ENCODE measurements around the gene NMRK2.
"Not testable (repeated sequence)": the region's sequence is repeated elsewhere in the genome, so short reads cannot be mapped to it uniquely, and the experiment has no call there.

NMRK2 gene

GRCh38 chr19:3942790-3943409 is 10.0 kb downstream of the NMRK2 start:
- H3K27ac ChIP-seq: no peak overlapping the region
- no peaks in the 10 kb centered on the region for H3K27me3 ChIP-seq
- no peak overlapping the region for H3K4me3 ChIP-seq (ENCODE audit: low read depth in 1 of 2, low read length in 1 of 2)
- H3K9me3 ChIP-seq: no peaks in the 10 kb centered on the region
- peaks cover 7 to 10% of the 10 kb centered on the region in 2 experiments for H3K4me1 ChIP-seq (ENCODE audit: control insufficient read depth in 1 of 2, insufficient read depth in 1 of 2, low read depth in 1 of 2, low read length in 1 of 2)
- TF ChIP-seq CTCF (IDR thresholded peaks at IDR 0.05): no peak
- no peaks in the 10 kb centered on the region for H3K36me3 ChIP-seq

GRCh38 chr19:3944018-3944721 is 11.3 kb downstream of the NMRK2 start:
- no peaks in the 10 kb centered on the region for H3K9me3 ChIP-seq
- no peaks in the 10 kb centered on the region for H3K27me3 ChIP-seq
- H3K27ac ChIP-seq: no peak overlapping the region
- TF ChIP-seq CTCF (IDR thresholded peaks at IDR 0.05): no peak
- H3K4me1 ChIP-seq (ENCODE audit: control insufficient read depth in 1 of 2, insufficient read depth in 1 of 2, low read depth in 1 of 2, low read length in 1 of 2): peaks cover 7 to 10% of the 10 kb centered on the region in 2 experiments
- H3K36me3 ChIP-seq: no peaks in the 10 kb centered on the region
- H3K4me3 ChIP-seq (ENCODE audit: low read depth in 1 of 2, low read length in 1 of 2): no peak overlapping the region

- Histone ChIP-seq H3K27me3 (peaks cover 16% of the 10 kb centered on the region), H3K4me3 (ENCODE audit: low read depth in 1 of 2, low read length in 1 of 2) (no peak overlapping the region), H3K4me1 (ENCODE audit: control insufficient read depth in 1 of 2, insufficient read depth in 1 of 2, low read depth in 1 of 2, low read length in 1 of 2) (peaks cover 7 to 10% of the 10 kb centered on the region in 2 experiments), H3K27ac (no peak overlapping the region), H3K9me3 (no peaks in the 10 kb centered on the region), H3K36me3 (no peaks in the 10 kb centered on the region)
- no peak for TF ChIP-seq CTCF (IDR thresholded peaks at IDR 0.05)
Measured at GRCh38 chr19:3945838-3946237, 13.0 kb downstream of the NMRK2 start.

GRCh38 chr19:3947316-3947933 is 14.6 kb downstream of the NMRK2 start:
- not testable (repeated sequence) for H3K36me3 ChIP-seq; H3K9me3 ChIP-seq; H3K4me1 ChIP-seq (ENCODE audit: control insufficient read depth in 1 of 2, insufficient read depth in 1 of 2, low read depth in 1 of 2, low read length in 1 of 2); H3K4me3 ChIP-seq (ENCODE audit: low read depth in 1 of 2, low read length in 1 of 2); H3K27ac ChIP-seq
- H3K27me3 ChIP-seq: peaks cover 31% of the 10 kb centered on the region

GRCh38 chr19:3949294-3949693 is 16.4 kb downstream of the NMRK2 start:
- peaks cover 3 to 7% of the 10 kb centered on the region in 2 experiments for H3K4me1 ChIP-seq (ENCODE audit: control insufficient read depth in 1 of 2, insufficient read depth in 1 of 2, low read depth in 1 of 2, low read length in 1 of 2)
- no peak for TF ChIP-seq CTCF (IDR thresholded peaks at IDR 0.05)
- no peaks in the 10 kb centered on the region for H3K9me3 ChIP-seq
- no peak overlapping the region for H3K27ac ChIP-seq
- H3K4me3 ChIP-seq (ENCODE audit: low read depth in 1 of 2, low read length in 1 of 2): no peak overlapping the region
- H3K27me3 ChIP-seq: peaks cover 31% of the 10 kb centered on the region
- H3K36me3 ChIP-seq: no peaks in the 10 kb centered on the region

Measured in neutrophil (primary cell).